Glutamatergic neuron (in vitro differentiated cells): Measurements from ENCODE around the gene HYAL3. TPM values are rescaled to one million over a fixed set of nuclear protein-coding genes. Genes with fewer than 3 reads are reported as not detected.

ENCODE experiments used
- DNase-seq: peaks from one replicate; pipeline ENCODE4 v3.0.0; 2022
- H3K27ac Mint-ChIP-seq: one replicate; pipeline ENCODE4 v1.8.0; 2020; ENCODE audit warnings: mild to moderate bottlenecking, mixed read lengths, inconsistent platforms; ENCODE audit not compliant: unreplicated experiment
- H3K27me3 Mint-ChIP-seq: one replicate; pipeline ENCODE4 v1.8.0; 2020; ENCODE audit warnings: mild to moderate bottlenecking, moderate library complexity, mixed read lengths, inconsistent platforms; ENCODE audit not compliant: unreplicated experiment
- H3K36me3 Mint-ChIP-seq: one replicate; pipeline ENCODE4 v1.8.0; 2020; ENCODE audit warnings: mild to moderate bottlenecking, mixed read lengths, inconsistent platforms; ENCODE audit not compliant: unreplicated experiment
- H3K4me1 Mint-ChIP-seq: one replicate; pipeline ENCODE4 v1.8.0; 2020; ENCODE audit warnings: mild to moderate bottlenecking, low read depth, mixed read lengths, inconsistent platforms; ENCODE audit not compliant: unreplicated experiment
- H3K4me3 Mint-ChIP-seq: one replicate; pipeline ENCODE4 v1.8.0; 2020; ENCODE audit warnings: mild to moderate bottlenecking, mixed read lengths, inconsistent platforms; ENCODE audit not compliant: unreplicated experiment
- H3K9me3 Mint-ChIP-seq: one replicate; pipeline ENCODE4 v1.8.0; 2020; ENCODE audit warnings: mild to moderate bottlenecking, moderate library complexity, mixed read lengths, inconsistent platforms; ENCODE audit not compliant: unreplicated experiment
- CTCF ChIP-seq: fragments of 200-600 bp; sonication (generic); IDR thresholded peaks from one replicate; pipeline ENCODE4 v1.5.0; 2021; ENCODE audit not compliant: partially characterized antibody, unreplicated experiment
- total RNA-seq: library from RNA; stranded (reverse); fragmentation: NEBNext Ultra II Directional; extraction: Animal tissue kit (Norgen Biotek cat#: 25700); gene quantifications from one replicate; pipeline ENCODE4 v1.2.1, GENCODE V29; 2021; ENCODE audit not compliant: unreplicated experiment

Gene HYAL3
- total RNA-seq, 1 donor from 2014 or later: 6.9 TPM

- Mint-ChIP-seq H3K27ac (no peak overlapping the region), H3K4me3 (no peak overlapping the region)
Measured at GRCh38 chr3:50324351-50325112, 25.3 kb upstream of the HYAL3 start.

DNA sequence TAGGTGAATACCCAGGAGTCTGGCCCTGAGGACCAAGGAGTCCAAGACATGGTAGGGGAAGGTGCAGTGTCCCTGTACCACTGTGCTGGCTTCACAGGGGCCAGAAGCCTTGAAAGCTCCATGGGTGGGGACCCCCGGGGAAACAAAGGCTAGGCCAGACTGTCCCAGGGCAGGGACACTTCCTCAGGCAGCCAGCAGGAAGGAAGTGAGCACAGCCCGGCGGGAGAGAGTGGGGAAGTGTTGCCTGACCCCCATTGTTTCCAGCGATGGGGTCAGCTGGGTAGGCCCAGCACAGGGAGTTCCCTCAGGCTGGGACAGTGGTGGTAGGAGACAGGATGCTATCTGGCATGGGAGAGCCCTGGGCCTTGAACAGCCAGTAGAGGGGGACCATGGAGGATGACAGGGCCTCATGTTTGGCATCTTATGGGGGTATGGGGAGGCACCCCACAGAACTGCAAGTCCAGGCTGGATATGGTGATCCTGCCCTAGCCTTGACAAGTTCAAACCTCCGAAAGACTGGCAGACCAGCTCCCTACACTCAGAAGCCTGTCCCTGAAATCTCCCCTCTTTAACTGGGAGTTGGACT, 24.5 kb upstream of the HYAL3 start:
- H3K36me3 Mint-ChIP-seq: no peaks in the 10 kb centered on the region
- H3K9me3 Mint-ChIP-seq: peaks cover 6% of the 10 kb centered on the region
- TF ChIP-seq CTCF: no peak
- H3K27ac Mint-ChIP-seq: no peak overlapping the region
- H3K4me3 Mint-ChIP-seq: no peak overlapping the region
- H3K4me1 Mint-ChIP-seq: peaks cover 17% of the 10 kb centered on the region
- peaks cover 8% of the 10 kb centered on the region for H3K27me3 Mint-ChIP-seq
- DNase-seq: no peak

More at GRCh38 chr3:50324351-50325112, 25.3 kb upstream of the HYAL3 start:
- TF ChIP-seq CTCF: peak; percentile 93
- Mint-ChIP-seq H3K9me3 (peaks cover 6% of the 10 kb centered on the region), H3K36me3 (no peaks in the 10 kb centered on the region), H3K4me1 (peaks cover 13% of the 10 kb centered on the region), H3K27me3 (peaks cover 8% of the 10 kb centered on the region)
- DNase-seq: peak; percentile 92

DNA sequence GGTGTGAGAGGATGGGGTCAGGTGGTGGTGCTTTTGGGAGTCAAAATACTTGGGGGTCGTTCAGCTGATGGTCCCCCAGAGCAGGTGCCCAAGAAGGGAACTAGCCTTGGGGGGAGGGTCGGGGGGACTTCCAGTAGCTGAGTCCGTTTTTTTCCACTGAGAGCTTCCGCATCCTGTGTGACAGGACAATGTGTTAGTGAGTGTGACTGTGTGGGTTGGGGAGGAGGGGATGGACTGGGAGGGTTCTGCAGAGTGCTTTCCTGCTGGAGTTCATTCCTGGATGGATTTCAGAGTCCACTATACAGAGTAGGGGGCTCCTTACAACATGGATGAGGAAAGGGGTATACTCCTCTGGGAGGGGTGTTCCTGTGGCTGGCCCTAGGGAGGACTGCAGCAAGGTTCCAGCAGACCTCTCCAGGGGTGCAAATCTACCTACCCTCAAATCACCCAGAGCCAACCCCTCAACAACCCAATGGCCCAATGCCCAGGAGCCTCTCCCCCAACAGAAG, 23.9 kb upstream of the HYAL3 start:
- peaks cover 18% of the 10 kb centered on the region for H3K4me1 Mint-ChIP-seq
- no peaks in the 10 kb centered on the region for H3K36me3 Mint-ChIP-seq
- H3K27ac Mint-ChIP-seq: no peak overlapping the region
- peaks cover 6% of the 10 kb centered on the region for H3K9me3 Mint-ChIP-seq
- DNase-seq: no peak
- H3K4me3 Mint-ChIP-seq: peak overlapping the region; percentile 38
- TF ChIP-seq CTCF: no peak
- H3K27me3 Mint-ChIP-seq: peaks cover 8% of the 10 kb centered on the region

DNA sequence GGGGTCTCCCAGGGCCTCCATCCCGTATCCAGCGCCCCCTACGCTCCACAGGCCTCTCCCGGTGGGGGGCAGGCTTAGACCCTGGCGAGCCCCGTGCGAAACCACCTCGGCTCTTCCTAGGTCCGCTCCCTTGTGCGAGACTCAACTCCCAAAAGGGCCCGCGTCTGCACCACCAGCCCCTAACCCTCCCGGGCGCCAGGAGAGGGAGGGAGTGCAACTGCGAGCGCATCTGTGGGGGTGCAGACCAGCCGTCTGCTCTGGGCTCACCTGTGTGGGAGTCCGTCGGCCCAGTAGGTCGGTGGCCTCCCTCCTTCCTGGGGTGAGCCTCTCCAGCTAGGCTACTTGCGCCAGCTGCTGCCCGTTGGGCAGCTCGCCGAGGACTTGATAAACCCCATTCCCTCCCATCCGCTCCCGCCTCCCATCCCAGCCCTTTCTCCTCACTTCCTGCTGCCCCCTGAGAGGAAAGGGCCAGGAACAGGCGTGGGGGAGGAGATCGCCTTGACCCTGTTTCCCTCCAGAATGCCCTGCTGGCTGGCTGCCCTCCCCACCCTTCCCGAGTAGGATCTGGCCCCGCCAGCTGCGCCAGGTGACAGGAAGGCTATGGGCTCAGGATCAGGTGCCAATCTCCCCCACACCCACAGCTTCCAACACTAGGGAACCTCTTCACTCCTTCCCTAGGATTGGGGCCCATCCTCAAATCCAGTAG, 23.3 kb upstream of the HYAL3 start, which contains the start of gene HYAL2:
HYAL2 (minus strand) TSS at position 360 of the 706 bp plus-strand sequence. CDS start 2,256 bp downstream, outside the sequence.
- Mint-ChIP-seq H3K4me3 (peak within 1 kb of the TSS; percentile 82), H3K27ac (peak within 1 kb of the TSS; percentile 95), H3K27me3 (peaks cover 8% of the 10 kb centered on the region), H3K9me3 (peaks cover 6% of the 10 kb centered on the region), H3K36me3 (no peaks in the 10 kb centered on the region), H3K4me1 (peaks cover 18% of the 10 kb centered on the region)
- no peak for TF ChIP-seq CTCF
- DNase-seq: no peak

DNA sequence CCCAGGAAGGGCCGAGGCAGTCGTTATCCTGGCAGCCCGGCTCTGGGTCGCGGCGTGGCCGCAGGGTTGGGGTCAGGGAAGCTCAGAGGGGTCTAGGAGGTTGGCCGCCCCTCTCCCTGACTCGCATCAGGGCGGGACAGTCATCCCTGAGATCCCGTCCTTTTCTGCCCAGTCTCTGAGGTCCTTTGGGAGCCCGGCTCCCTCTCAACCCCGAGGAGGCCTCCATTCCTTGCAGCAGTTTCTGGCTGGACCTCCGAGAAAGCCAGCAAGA, 22.8 kb upstream of the HYAL3 start:
- H3K27ac Mint-ChIP-seq: peak overlapping the region; percentile 95
- peak overlapping the region; percentile 34 for H3K4me3 Mint-ChIP-seq
- peaks cover 6% of the 10 kb centered on the region for H3K9me3 Mint-ChIP-seq

More for the DNA sequence above, 22.8 kb upstream of the HYAL3 start:
- no peaks in the 10 kb centered on the region for H3K36me3 Mint-ChIP-seq
- peaks cover 8% of the 10 kb centered on the region for H3K27me3 Mint-ChIP-seq
- TF ChIP-seq CTCF: no peak
- DNase-seq: no peak
- peaks cover 16% of the 10 kb centered on the region for H3K4me1 Mint-ChIP-seq
